SK-N-SH treated with all-trans-retinoic acid at 6 μM for 48 hours (cell line): ENCODE results near the gene TIMP2.

Source experiments
- ATAC-seq: fragments of 200-7000 bp; cut with Tn5 transposase; 3 replicates; pipeline ENCODE4 v1.9.1; 2020; ENCODE audit warnings: mild to moderate bottlenecking, moderate library complexity
- ARNTL ChIP-seq: fragments of 450-650 bp; formaldehyde crosslinking; IDR thresholded peaks from 2 replicates; pipeline ENCODE4 v1.5.0; 2020; ENCODE audit warnings: low read depth, mild to moderate bottlenecking, moderate library complexity, borderline replicate concordance
- BACH2 ChIP-seq: fragments of 250-450 bp; sonication (Bioruptor Pico); IDR thresholded peaks from 2 replicates; pipeline ENCODE4 v1.9.0; 2021; ENCODE audit warnings: mild to moderate bottlenecking, borderline replicate concordance
- CREB5 ChIP-seq: fragments of 250-450 bp; sonication (Bioruptor Pico); IDR thresholded peaks from 2 replicates; pipeline ENCODE4 v1.5.1; 2020; ENCODE audit warnings: low read depth, mild to moderate bottlenecking, moderate library complexity
- CSDC2 ChIP-seq: fragments of 250-450 bp; sonication (Bioruptor Pico); IDR thresholded peaks from 2 replicates; pipeline ENCODE4 v1.5.0; 2020; ENCODE audit warnings: mild to moderate bottlenecking, moderate library complexity
- CSRNP3 ChIP-seq: fragments of 250-450 bp; sonication (Bioruptor Pico); IDR thresholded peaks from 2 replicates; pipeline ENCODE4 v1.5.1; 2021; ENCODE audit warnings: mild to moderate bottlenecking, moderate library complexity
- ESRRG ChIP-seq: fragments of 250-450 bp; sonication (Bioruptor Pico); IDR thresholded peaks from 2 replicates; pipeline ENCODE4 v1.6.1; 2021; ENCODE audit warnings: mild to moderate bottlenecking
- ISL1 ChIP-seq: fragments of 250-450 bp; sonication (Bioruptor Pico); IDR thresholded peaks from 2 replicates; pipeline ENCODE4 v2.1.2; 2022; ENCODE audit warnings: mild to moderate bottlenecking, moderate library complexity
- OSR1 ChIP-seq: fragments of 250-450 bp; sonication (Bioruptor Pico); IDR thresholded peaks from 2 replicates; pipeline ENCODE4 v1.8.0; 2022; ENCODE audit warnings: moderate library complexity, mild to moderate bottlenecking, inconsistent platforms
- PATZ1 ChIP-seq: fragments of 250-450 bp; sonication (Bioruptor Pico); IDR thresholded peaks from 2 replicates; pipeline ENCODE4 v1.8.0; 2020; ENCODE audit warnings: mild to moderate bottlenecking, moderate library complexity, borderline replicate concordance
- POU6F1 ChIP-seq: fragments of 250-450 bp; sonication (Bioruptor Pico); IDR thresholded peaks from 2 replicates; pipeline ENCODE4 v1.8.0; 2021; ENCODE audit warnings: low read depth, mild to moderate bottlenecking, moderate library complexity, borderline replicate concordance
- PPARA ChIP-seq: fragments of 250-450 bp; sonication (Bioruptor Pico); IDR thresholded peaks from 2 replicates; pipeline ENCODE4 v1.5.0; 2020; ENCODE audit warnings: mild to moderate bottlenecking, borderline replicate concordance
- RARB ChIP-seq: fragments of 250-450 bp; sonication (Bioruptor Pico); IDR thresholded peaks from 2 replicates; pipeline ENCODE4 v1.8.0; 2021; ENCODE audit warnings: mild to moderate bottlenecking, moderate library complexity
- SNAI2 ChIP-seq: fragments of 250-450 bp; sonication (Bioruptor Pico); IDR thresholded peaks from 2 replicates; pipeline ENCODE4 v1.5.0; 2020; ENCODE audit warnings: mild to moderate bottlenecking, moderate library complexity
- TCF4 ChIP-seq: fragments of 250-450 bp; sonication (Bioruptor Pico); IDR thresholded peaks from 2 replicates; pipeline ENCODE4 v1.8.0; 2021; ENCODE audit warnings: mild to moderate bottlenecking, moderate library complexity, borderline replicate concordance
- TOX ChIP-seq: fragments of 250-450 bp; sonication (Bioruptor Pico); IDR thresholded peaks from 2 replicates; pipeline ENCODE4 v1.8.0; 2021; ENCODE audit warnings: mild to moderate bottlenecking, moderate library complexity, borderline replicate concordance
- TSHZ2 ChIP-seq: fragments of 250-450 bp; sonication (Bioruptor Pico); IDR thresholded peaks from 2 replicates; pipeline ENCODE4 v1.5.0; 2020; ENCODE audit warnings: mild to moderate bottlenecking, moderate library complexity
- ZC3H10 ChIP-seq: fragments of 250-450 bp; sonication (Bioruptor Pico); IDR thresholded peaks from 2 replicates; pipeline ENCODE4 v1.5.1; 2021; ENCODE audit warnings: mild to moderate bottlenecking, moderate library complexity
- ZFP3 ChIP-seq: fragments of 250-450 bp; sonication (Bioruptor Pico); IDR thresholded peaks from 2 replicates; pipeline ENCODE4 v1.5.0; 2020; ENCODE audit warnings: mild to moderate bottlenecking, moderate library complexity
- ZFP30 ChIP-seq: fragments of 450-650 bp; formaldehyde crosslinking; IDR thresholded peaks from 2 replicates; pipeline ENCODE4 v1.5.0; 2022; ENCODE audit warnings: mild to moderate bottlenecking, moderate library complexity
- ZNF565 ChIP-seq: fragments of 450-650 bp; formaldehyde crosslinking; conservative IDR thresholded peaks from 2 replicates; pipeline ENCODE4 v1.5.0; 2020; ENCODE audit warnings: low read depth, mild to moderate bottlenecking, moderate library complexity
- ZNF8 ChIP-seq: fragments of 450-650 bp; formaldehyde crosslinking; IDR thresholded peaks from 2 replicates; pipeline ENCODE4 v1.5.0; 2020; ENCODE audit warnings: mild to moderate bottlenecking, moderate library complexity

The TIMP2 gene

GRCh38 chr17:78935419-78936323, 10.5 kb upstream of the TIMP2 start (continued):
- TF ChIP-seq CSRNP3 (CRISPR knock-in tag) (no peak), ZNF8 (CRISPR knock-in tag) (no peak), TOX (CRISPR knock-in tag) (0 out of 2 replicates have a peak, but pooled peaks have one; percentile 6)
- TF ChIP-seq, all 23 proteins: peak for 9

GRCh38 chr17:78934681-78935418, 9.7 kb upstream of the TIMP2 start:
- no peak for ATAC-seq
- no peak for TF ChIP-seq PPARA (CRISPR knock-in tag)
- TF ChIP-seq ZFP30 (CRISPR knock-in tag), result 0 out of 2 replicates have a peak, but pooled peaks have one; percentile 9

GRCh38 chr17:78933959-78934568, 8.9 kb upstream of the TIMP2 start:
- peak; percentile 62; the same call in 1 of the 2 replicates for TF ChIP-seq TCF4 (CRISPR knock-in tag)
- TF ChIP-seq RARB (CRISPR knock-in tag), result no peak
- 0 out of 2 replicates have a peak, but pooled peaks have one; percentile 5 for TF ChIP-seq ZFP3 (CRISPR knock-in tag)
- no peak; the same call in 1 of the 2 replicates for TF ChIP-seq ZNF565 (CRISPR knock-in tag)
- TF ChIP-seq ISL1 (CRISPR knock-in tag), result peak; percentile 71
- no peak for TF ChIP-seq ESRRG
- no peak; the same call in 1 of the 2 replicates for TF ChIP-seq TSHZ2
- TF ChIP-seq PATZ1 (CRISPR knock-in tag), result no peak
- TF ChIP-seq CSDC2 (CRISPR knock-in tag), result no peak; the same call in 1 of the 2 replicates
- no peak; the same call in 1 of the 2 replicates for TF ChIP-seq ZNF8 (CRISPR knock-in tag)
- no peak for TF ChIP-seq POU6F1 (CRISPR knock-in tag)
- no peak for TF ChIP-seq ARNTL (CRISPR knock-in tag)
- no peak for TF ChIP-seq OSR1 (CRISPR knock-in tag)
- TF ChIP-seq CSRNP3 (CRISPR knock-in tag), result 0 out of 2 replicates have a peak, but pooled peaks have one; percentile 19
- TF ChIP-seq ZC3H10 (CRISPR knock-in tag), result no peak
- peak; percentile 68; the same call in 1 of the 2 replicates for TF ChIP-seq SNAI2 (CRISPR knock-in tag)
- peak; percentile 57; the same call in 1 of the 2 replicates for TF ChIP-seq CREB5
- no peak for TF ChIP-seq BACH2 (CRISPR knock-in tag)
- TF ChIP-seq ZFP30 (CRISPR knock-in tag), result 0 out of 2 replicates have a peak, but pooled peaks have one; percentile 17

More at GRCh38 chr17:78933959-78934568, 8.9 kb upstream of the TIMP2 start:
- peak; percentile 69 for ATAC-seq
